NK-92 treated with Interleukin-12 subunit alpha and Interleukin-12 subunit beta, amount 100 ng/mL, for 24 hours (cell line): ENCODE data around the gene GHRH.

Experiments used
- DNase-seq: peaks from one replicate; lab custom pipeline; 2025; lab: John Stamatoyannopoulos, UW

Gene GHRH

GRCh38 chr20:37290158-37290810 lies 28.7 kb upstream of the GHRH start:
- DNase-seq, result no peak

GRCh38 chr20:37288091-37288490 lies 26.5 kb upstream of the GHRH start:
- DNase-seq, result no peak

GRCh38 chr20:37285664-37286374 lies 24.2 kb upstream of the GHRH start:
- no peak for DNase-seq

GRCh38 chr20:37284691-37285161 lies 23.1 kb upstream of the GHRH start:
- DNase-seq, result no peak

- no peak for DNase-seq
Measured at GRCh38 chr20:37283530-37284195, 22.0 kb upstream of the GHRH start.

- DNase-seq, result no peak
Measured at GRCh38 chr20:37282556-37282955, 20.9 kb upstream of the GHRH start.

GRCh38 chr20:37280403-37280802 lies 18.8 kb upstream of the GHRH start:
- no peak for DNase-seq

- DNase-seq, result no peak
Measured at GRCh38 chr20:37279820-37280219, 18.2 kb upstream of the GHRH start.

- DNase-seq, result no peak
Measured at GRCh38 chr20:37278966-37279590, 17.5 kb upstream of the GHRH start.

GRCh38 chr20:37277253-37277593 lies 15.6 kb upstream of the GHRH start:
- no peak for DNase-seq

- no peak for DNase-seq
Measured at GRCh38 chr20:37276494-37277252, 15.1 kb upstream of the GHRH start.

- no peak for DNase-seq
Measured at GRCh38 chr20:37274851-37275524, 13.4 kb upstream of the GHRH start.

GRCh38 chr20:37273988-37274387 lies 12.4 kb upstream of the GHRH start:
- DNase-seq, result no peak

GRCh38 chr20:37271421-37271768 lies 9.8 kb upstream of the GHRH start:
- DNase-seq, result no peak

- no peak for DNase-seq
Measured at GRCh38 chr20:37270576-37271420, 9.2 kb upstream of the GHRH start.

GRCh38 chr20:37267667-37268313 lies 6.2 kb upstream of the GHRH start:
- DNase-seq, result no peak

- no peak for DNase-seq
Measured at GRCh38 chr20:37266940-37267666, 5.5 kb upstream of the GHRH start.

GRCh38 chr20:37265152-37265551 lies 3.5 kb upstream of the GHRH start:
- no peak for DNase-seq

- no peak for DNase-seq
Measured at GRCh38 chr20:37263686-37264085, 2.1 kb upstream of the GHRH start.
